ENCODE measurements around the gene ATG16L1.

DNA sequence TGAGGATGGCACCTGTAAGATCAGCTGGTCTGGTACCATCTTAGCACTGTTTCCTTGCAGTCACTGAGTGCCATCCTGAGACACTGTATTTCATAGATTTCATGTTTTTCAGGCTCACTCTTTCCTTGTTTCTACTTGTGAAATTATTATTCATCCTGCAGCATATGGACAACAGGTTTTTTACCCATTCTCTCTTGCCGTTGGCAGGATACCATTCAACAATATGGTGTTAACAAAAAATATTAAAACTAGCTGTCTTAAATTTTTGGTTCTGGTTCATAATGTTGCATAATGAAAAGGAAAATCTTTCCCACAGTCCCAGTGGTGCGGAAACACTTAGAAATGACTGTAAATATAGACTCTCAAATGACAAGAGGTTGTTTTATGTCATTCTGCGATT is 23.1 kb upstream of the ATG16L1 start:
- TF ChIP-seq, protein P1, sequence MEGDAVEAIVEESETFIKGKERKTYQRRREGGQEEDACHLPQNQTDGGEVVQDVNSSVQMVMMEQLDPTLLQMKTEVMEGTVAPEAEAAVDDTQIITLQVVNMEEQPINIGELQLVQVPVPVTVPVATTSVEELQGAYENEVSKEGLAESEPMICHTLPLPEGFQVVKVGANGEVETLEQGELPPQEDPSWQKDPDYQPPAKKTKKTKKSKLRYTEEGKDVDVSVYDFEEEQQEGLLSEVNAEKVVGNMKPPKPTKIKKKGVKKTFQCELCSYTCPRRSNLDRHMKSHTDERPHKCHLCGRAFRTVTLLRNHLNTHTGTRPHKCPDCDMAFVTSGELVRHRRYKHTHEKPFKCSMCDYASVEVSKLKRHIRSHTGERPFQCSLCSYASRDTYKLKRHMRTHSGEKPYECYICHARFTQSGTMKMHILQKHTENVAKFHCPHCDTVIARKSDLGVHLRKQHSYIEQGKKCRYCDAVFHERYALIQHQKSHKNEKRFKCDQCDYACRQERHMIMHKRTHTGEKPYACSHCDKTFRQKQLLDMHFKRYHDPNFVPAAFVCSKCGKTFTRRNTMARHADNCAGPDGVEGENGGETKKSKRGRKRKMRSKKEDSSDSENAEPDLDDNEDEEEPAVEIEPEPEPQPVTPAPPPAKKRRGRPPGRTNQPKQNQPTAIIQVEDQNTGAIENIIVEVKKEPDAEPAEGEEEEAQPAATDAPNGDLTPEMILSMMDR (IDR thresholded peaks at IDR 0.05), result no peak
- no peak for TF ChIP-seq POLR2A (IDR thresholded peaks at IDR 0.05)
- no peak for TF ChIP-seq EP300 (IDR thresholded peaks at IDR 0.05)
